A673 (cell line): Measurements from ENCODE around the gene SCGB1D1. TPM values are rescaled to one million over a fixed set of nuclear protein-coding genes. Genes with fewer than 3 reads are reported as not detected.

Experiments
- BruUV-seq: library from RNA; stranded (reverse); fragments of 400-500 nt; replicated peaks from 2 replicates; lab custom pipeline; 2021; lab: Mats Ljungman, UMichigan
- CTCF ChIA-PET: fragments of 300-600 bp; sonication (Branson Sonifier 250); formaldehyde crosslinking; loops from one replicate; lab custom pipeline; 2022; ENCODE audit warnings: antibody characterized with exemption; lab: Charles Lee
- POLR2A ChIA-PET: fragments of 300-600 bp; sonication (Branson Sonifier 250); formaldehyde crosslinking; loops from one replicate; lab custom pipeline; 2022; ENCODE audit warnings: antibody characterized with exemption; ENCODE audit not compliant: low non-redundant PET; lab: Charles Lee
- DNase-seq: peaks from one replicate; pipeline ENCODE4 v3.0.0-alpha.2; 2015; ENCODE audit warnings: low spot score
- H3K27ac ChIP-seq: fragments of 200-600 bp; sonication (generic); 2 replicates; pipeline ENCODE4 v1.5.1; 2016; ENCODE audit warnings: mixed run types, low read depth, mild to moderate bottlenecking, mixed read lengths, antibody characterized with exemption, low read length; ENCODE audit not compliant: poor library complexity, severe bottlenecking
- H3K27me3 ChIP-seq: fragments of 200-600 bp; sonication (generic); replicated peaks from 2 replicates; pipeline ENCODE4 v1.6.1; 2017; ENCODE audit warnings: mixed run types, low read depth, mild to moderate bottlenecking, mixed read lengths, antibody characterized with exemption, low read length; ENCODE audit not compliant: insufficient read depth, poor library complexity
- H3K36me3 ChIP-seq: fragments of 200-600 bp; sonication (generic); 2 replicates; pipeline ENCODE4 v1.6.1; 2016; ENCODE audit warnings: mixed run types, mild to moderate bottlenecking, mixed read lengths, antibody characterized with exemption, low read length; ENCODE audit not compliant: insufficient read depth, poor library complexity, severe bottlenecking
- H3K4me1 ChIP-seq: fragments of 200-600 bp; sonication (generic); 2 replicates; pipeline ENCODE4 v1.6.1; 2017; ENCODE audit warnings: mixed run types, mild to moderate bottlenecking, mixed read lengths, antibody characterized with exemption, low read length; ENCODE audit not compliant: insufficient read depth, poor library complexity, severe bottlenecking
- H3K4me3 ChIP-seq: fragments of 200-600 bp; sonication (generic); 2 replicates; pipeline ENCODE4 v1.5.1; 2016; ENCODE audit warnings: low read depth, mixed run types, mild to moderate bottlenecking, mixed read lengths, low read length; ENCODE audit not compliant: poor library complexity, severe bottlenecking
- H3K9me3 ChIP-seq: fragments of 200-600 bp; sonication (generic); 2 replicates; pipeline ENCODE4 v1.6.1; 2016; ENCODE audit warnings: mixed run types, low read depth, mild to moderate bottlenecking, mixed read lengths, antibody characterized with exemption, low read length; ENCODE audit not compliant: poor library complexity, severe bottlenecking
- EZH2 ChIP-seq: fragments of 200-600 bp; sonication (generic); IDR thresholded peaks from 2 replicates; pipeline ENCODE4 v1.6.1; 2017; ENCODE audit warnings: borderline replicate concordance, low read depth, mild to moderate bottlenecking, mixed read lengths, antibody characterized with exemption, low read length; ENCODE audit not compliant: poor library complexity, severe bottlenecking
- intact Hi-C: fragments of 100-400 bp; cut with micrococcal nuclease; formaldehyde crosslinking; loops from one replicate; pipeline ENCODE4 v1.10.0; 2022; ENCODE audit not compliant: unreplicated experiment
- total RNA-seq: library from RNA; stranded (reverse); gene quantifications from 2 replicates; pipeline ENCODE4 v1.2.3, GENCODE V29; 2021
- TF ChIP-seq, protein P1 (sequence below): fragments of 300-800, 200-600 bp; sonication (generic); conservative IDR thresholded peaks from 2 replicates; pipeline ENCODE4 v1.5.1; 2017; ENCODE audit warnings: low read depth, mild to moderate bottlenecking, antibody characterized with exemption, low read length, moderate library complexity, mixed read lengths

Gene SCGB1D1
- total RNA-seq, 1 experiment from 2014 or later: not detected

DNA sequence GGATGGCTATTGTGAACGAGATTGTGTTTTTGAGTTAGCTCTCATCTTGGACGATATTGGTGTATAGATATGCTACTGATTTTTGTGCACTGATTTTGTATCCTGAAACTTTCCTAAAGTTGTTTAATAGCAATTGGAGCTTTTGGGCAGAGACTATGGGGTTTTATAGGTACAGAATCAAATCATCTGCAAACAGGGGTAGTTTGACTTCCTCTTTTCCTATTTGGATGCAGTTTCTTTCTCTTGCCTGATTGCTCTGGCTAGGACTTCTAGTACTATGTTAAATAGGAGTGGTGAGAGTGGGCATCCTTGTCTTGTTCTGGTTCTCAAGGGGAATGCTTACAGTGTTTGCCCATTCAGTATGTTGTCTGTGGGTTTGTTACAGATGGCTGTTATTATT, 8.9 kb upstream of the SCGB1D1 start:
- H3K36me3 ChIP-seq: no peaks in the 10 kb centered on the region
- no TSS peak for BruUV-seq
- TF ChIP-seq, protein P1, sequence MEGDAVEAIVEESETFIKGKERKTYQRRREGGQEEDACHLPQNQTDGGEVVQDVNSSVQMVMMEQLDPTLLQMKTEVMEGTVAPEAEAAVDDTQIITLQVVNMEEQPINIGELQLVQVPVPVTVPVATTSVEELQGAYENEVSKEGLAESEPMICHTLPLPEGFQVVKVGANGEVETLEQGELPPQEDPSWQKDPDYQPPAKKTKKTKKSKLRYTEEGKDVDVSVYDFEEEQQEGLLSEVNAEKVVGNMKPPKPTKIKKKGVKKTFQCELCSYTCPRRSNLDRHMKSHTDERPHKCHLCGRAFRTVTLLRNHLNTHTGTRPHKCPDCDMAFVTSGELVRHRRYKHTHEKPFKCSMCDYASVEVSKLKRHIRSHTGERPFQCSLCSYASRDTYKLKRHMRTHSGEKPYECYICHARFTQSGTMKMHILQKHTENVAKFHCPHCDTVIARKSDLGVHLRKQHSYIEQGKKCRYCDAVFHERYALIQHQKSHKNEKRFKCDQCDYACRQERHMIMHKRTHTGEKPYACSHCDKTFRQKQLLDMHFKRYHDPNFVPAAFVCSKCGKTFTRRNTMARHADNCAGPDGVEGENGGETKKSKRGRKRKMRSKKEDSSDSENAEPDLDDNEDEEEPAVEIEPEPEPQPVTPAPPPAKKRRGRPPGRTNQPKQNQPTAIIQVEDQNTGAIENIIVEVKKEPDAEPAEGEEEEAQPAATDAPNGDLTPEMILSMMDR: no peak
- TF ChIP-seq EZH2: no peak
- POLR2A ChIA-PET: no interaction called here
- intact Hi-C loops: no loop called here
- DNase-seq: no peak
- H3K9me3 ChIP-seq: no peaks in the 10 kb centered on the region
- no peak overlapping the region for H3K27ac ChIP-seq
- no peak overlapping the region for H3K4me3 ChIP-seq
- H3K27me3 ChIP-seq: peaks cover 36% of the 10 kb centered on the region
- CTCF ChIA-PET: no interaction called here
- H3K4me1 ChIP-seq: no peaks in the 10 kb centered on the region

DNA sequence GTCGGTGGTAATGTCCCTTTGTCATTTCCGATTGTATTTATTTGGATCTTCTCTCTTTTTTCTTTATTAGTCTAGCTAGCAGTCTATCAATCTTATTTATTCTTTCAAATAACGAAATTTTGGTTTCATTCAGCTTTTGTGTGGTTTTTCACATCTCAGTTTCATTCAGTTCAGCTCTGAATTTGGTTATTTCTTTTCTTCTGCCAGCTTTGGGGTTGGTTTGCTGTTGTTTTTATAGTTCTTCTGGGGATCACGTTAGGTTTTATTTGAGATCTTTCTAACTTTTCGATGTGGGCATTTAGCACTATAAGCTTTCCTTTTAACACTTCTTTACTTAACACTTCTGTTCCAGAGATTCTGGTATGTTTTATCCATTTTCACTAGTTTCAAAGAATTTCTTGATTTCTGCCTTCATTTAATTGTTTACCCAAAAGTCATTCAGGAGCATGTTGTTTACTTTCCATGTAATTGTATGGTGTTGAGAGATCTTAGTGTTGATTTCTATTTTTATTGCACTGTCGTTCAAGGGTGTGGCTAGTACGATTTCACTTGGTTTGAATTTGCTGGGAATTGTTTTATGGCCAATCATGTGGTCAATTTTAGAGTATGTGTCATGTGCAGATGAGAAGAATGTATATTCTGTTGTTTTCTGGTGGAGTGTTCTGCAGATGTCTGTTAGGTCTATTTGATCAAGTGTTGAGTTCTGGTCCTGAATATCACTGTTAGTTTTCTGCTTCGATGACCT, 7.7 kb upstream of the SCGB1D1 start:
- Histone ChIP-seq H3K9me3 (no peaks in the 10 kb centered on the region), H3K4me3 (no peak overlapping the region), H3K36me3 (no peaks in the 10 kb centered on the region), H3K4me1 (no peaks in the 10 kb centered on the region), H3K27ac (no peak overlapping the region), H3K27me3 (peaks cover 31% of the 10 kb centered on the region)
- intact Hi-C loops: no loop called here
- ChIA-PET CTCF (no interaction called here), POLR2A (interaction anchor here (0.6 kb wide), 1 partner anchor 77 kb away, joined by 3 read pairs; no protein-coding TSS in a partner anchor)
- no TSS peak for BruUV-seq
- no peak for TF ChIP-seq EZH2
- TF ChIP-seq, protein P1: no peak
- DNase-seq: no peak

- intact Hi-C loops: no loop called here
- H3K4me3 ChIP-seq: no peak overlapping the region
- TF ChIP-seq, protein P1: no peak
- H3K36me3 ChIP-seq: no peaks in the 10 kb centered on the region
- no TSS peak for BruUV-seq
- peaks cover 41% of the 10 kb centered on the region for H3K27me3 ChIP-seq
- DNase-seq: no peak
- ChIA-PET CTCF (no interaction called here), POLR2A (no interaction called here)
- H3K4me1 ChIP-seq: no peaks in the 10 kb centered on the region
- H3K27ac ChIP-seq: no peak overlapping the region
- no peaks in the 10 kb centered on the region for H3K9me3 ChIP-seq
Measured at GRCh38 chr11:62186195-62186594, 3.8 kb upstream of the SCGB1D1 start.
